ENCODE data around the gene NUDC.
"Not testable (repeated sequence)": the region's sequence is repeated elsewhere in the genome, so short reads cannot be mapped to it uniquely, and the experiment has no call there.

Gene NUDC

DNA sequence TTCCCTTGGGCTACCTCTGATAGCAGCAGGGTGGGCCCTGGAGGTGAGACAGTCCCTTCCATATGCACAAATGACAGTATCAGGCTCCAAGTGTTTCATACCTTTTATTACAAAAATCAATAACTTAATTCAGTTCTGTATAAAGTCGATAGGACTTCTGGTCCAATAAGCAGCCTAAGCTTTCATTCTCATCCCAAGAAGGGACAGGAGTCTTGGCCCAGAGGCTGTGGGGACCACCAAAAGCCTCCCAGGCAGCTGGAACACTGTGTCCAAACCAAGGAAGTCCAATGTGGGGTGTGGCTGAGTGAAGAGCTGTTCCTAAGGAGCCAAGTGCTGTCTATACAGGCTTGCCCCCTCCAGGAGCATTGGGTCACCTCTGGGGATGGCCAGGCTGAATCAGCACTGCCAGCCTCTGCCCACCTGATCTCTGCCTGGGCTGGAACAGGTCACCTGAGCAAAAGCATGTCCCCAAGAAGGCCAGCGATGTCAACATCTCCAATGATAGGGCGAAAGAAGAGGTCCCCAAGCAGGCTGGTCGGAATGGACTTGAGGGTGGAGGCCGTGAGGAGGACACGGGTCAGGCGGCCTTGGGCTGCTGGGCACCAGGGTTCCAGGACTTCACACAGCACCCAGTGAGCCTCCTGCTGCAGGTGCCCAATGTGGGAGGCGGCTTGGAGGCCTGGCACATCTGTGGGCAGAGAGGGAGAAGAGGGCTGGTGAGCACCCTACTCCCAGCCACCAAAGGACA lies 10.0 kb upstream of the NUDC start:
- in situ Hi-C loops (cut with MboI; ENCODE audit: low sequenced_read_pairs): no loop called here

DNA sequence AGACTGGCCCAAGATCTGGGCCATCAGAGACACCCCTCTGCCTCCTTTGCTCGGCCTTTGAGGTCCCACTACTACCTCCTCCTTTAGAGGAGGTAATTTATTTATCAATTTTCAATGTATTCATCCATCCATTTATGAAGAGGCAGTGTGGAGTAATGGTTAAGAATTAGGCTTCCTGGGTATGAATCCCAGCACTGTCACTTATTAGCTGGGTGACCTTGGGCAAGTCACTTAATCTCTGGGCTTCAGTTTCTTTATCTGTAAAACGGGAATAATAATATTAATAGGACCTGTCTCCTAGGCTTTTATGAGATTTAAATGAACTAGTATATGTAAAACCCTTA lies 9.4 kb upstream of the NUDC start:
- in situ Hi-C loops (cut with MboI; ENCODE audit: low sequenced_read_pairs): no loop called here

GRCh38 chr1:26913389-26913753 lies 8.2 kb upstream of the NUDC start:
- in situ Hi-C loops (cut with MboI; ENCODE audit: low sequenced_read_pairs): no loop called here

DNA sequence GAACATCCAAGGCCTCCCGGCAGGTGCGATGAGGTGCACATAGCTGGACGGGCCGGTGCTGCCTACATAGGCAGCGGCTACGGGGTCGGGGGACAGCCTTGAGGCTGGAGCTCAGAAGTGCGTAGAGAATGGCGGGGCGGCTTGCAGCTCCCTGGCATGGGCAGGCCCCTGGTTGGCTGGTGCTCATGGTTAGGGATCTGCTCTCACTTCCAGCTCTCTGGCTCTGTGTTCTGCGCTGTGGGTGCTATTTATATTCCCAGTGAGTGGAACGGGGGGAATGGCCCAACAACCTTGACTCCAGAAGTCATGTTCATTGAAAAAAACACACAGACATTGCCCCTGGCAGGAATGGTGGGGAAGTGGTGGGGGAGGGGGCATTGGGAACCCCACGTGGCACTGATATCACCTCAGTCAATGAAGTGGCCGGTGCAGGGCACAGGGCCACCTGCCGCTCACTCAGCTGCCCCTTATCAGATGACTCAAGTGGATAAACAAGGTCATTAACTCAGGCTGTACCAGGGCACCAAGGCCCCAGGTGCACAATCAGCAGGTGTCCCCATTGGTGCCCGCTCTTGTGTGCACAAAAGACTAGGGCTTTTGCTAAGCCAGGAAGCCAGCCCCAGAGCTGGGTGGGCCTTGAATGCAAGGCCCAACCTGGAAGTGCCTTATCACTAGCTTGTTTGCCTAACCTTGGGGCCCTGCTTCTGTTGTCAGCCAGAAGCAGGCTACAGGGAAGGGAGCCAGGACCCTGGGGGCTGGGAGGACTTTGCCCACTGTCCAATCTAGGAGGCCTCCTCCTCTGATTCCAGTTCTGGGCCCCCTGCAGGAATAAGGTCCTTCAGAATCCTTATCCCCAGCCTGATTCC lies 7.6 kb upstream of the NUDC start, which contains the start of gene NR0B2:
Gene NR0B2, minus strand, starts transcription at position 222 of the 866 bp plus-strand sequence. Its CDS starts 35 bp downstream, at position 187.
- in situ Hi-C loops (cut with MboI; ENCODE audit: low sequenced_read_pairs): no loop called here

GRCh38 chr1:26915204-26915842 lies 6.2 kb upstream of the NUDC start:
- in situ Hi-C loops (cut with MboI; ENCODE audit: low sequenced_read_pairs): no loop called here

- in situ Hi-C loops (cut with MboI; ENCODE audit: low sequenced_read_pairs): no loop called here
These were observed 410 bp upstream of the NUDC start for GRCh38 chr1:26921126-26921539.

DNA sequence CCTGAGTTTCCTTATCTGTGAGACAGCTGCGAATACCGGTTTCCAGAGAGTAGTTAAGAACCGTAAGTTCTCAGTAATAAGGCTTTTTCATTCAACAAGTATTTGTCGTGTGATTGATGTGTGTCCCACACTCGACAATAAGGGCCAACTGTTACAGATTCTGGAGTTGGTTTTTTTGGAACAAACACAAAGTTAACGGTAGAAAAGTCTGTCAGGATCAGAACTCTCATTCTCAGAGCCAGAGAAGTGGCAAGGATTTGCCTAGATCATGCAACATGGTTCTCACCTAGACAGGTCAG lies 837 bp downstream of the NUDC start:
- in situ Hi-C loops (cut with MboI; ENCODE audit: low sequenced_read_pairs): no loop called here

- in situ Hi-C loops (cut with MboI; ENCODE audit: low sequenced_read_pairs): no loop called here
These were observed 1.4 kb downstream of the NUDC start for GRCh38 chr1:26922901-26923300.

- in situ Hi-C loops (cut with MboI; ENCODE audit: low sequenced_read_pairs): no loop called here
These were observed 2.2 kb downstream of the NUDC start for GRCh38 chr1:26923711-26924110.

- in situ Hi-C loops (cut with MboI; ENCODE audit: low sequenced_read_pairs): no loop called here
These were observed 11.0 kb downstream of the NUDC start for GRCh38 chr1:26932531-26932930.

DNA sequence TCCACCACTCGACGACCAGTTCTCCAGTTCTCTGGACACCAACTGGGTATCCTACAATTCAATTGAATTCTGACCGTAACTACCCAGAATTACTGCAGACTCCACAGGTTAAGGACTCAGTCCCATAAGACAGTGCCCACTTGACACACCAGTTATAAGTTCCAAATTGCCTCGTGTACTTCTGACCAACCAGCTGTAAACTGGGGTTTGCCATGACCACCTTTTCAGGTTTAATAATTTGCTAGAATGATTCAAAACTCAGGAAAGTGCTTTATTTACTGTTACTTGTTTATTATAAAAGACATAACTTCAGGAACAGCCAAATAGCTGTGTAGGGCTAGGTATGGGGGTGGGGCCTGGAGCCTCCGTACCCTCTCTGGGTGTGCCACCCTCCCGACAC lies 15.3 kb downstream of the NUDC start:
- in situ Hi-C loops (cut with MboI; ENCODE audit: low sequenced_read_pairs): no loop called here

GRCh38 chr1:26938004-26938658 lies 16.6 kb downstream of the NUDC start:
- in situ Hi-C loops (cut with MboI; ENCODE audit: low sequenced_read_pairs): no loop called here

- in situ Hi-C loops (cut with MboI; ENCODE audit: low sequenced_read_pairs): no loop called here
These were observed 17.1 kb downstream of the NUDC start for GRCh38 chr1:26938659-26939025.

GRCh38 chr1:26941311-26941710 lies 19.8 kb downstream of the NUDC start:
- in situ Hi-C loops (cut with MboI; ENCODE audit: low sequenced_read_pairs): no loop called here

DNA sequence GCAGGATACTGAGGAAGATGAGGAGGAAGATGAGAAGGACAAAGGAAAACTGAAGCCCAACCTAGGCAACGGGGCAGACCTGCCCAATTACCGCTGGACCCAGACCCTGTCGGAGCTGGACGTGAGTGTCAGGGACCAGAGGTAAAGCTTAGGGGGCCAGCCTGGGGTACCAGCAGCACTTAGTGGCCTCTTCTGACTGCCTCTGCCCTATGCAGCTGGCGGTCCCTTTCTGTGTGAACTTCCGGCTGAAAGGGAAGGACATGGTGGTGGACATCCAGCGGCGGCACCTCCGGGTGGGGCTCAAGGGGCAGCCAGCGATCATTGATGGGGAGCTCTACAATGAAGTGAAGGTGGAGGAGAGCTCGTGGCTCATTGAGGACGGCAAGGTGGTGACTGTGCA lies 21.1 kb downstream of the NUDC start:
- in situ Hi-C loops (cut with MboI; ENCODE audit: low sequenced_read_pairs): no loop called here

- in situ Hi-C loops (cut with MboI; ENCODE audit: low sequenced_read_pairs): no loop called here
These were observed 23.6 kb downstream of the NUDC start for GRCh38 chr1:26945138-26945537.

GRCh38 chr1:26945728-26946127 lies 24.2 kb downstream of the NUDC start:
- in situ Hi-C loops (cut with MboI; ENCODE audit: low sequenced_read_pairs): no loop called here

- in situ Hi-C loops (cut with MboI; ENCODE audit: low sequenced_read_pairs): no loop called here
These were observed 24.7 kb downstream of the NUDC start for GRCh38 chr1:26946270-26946669.

DNA sequence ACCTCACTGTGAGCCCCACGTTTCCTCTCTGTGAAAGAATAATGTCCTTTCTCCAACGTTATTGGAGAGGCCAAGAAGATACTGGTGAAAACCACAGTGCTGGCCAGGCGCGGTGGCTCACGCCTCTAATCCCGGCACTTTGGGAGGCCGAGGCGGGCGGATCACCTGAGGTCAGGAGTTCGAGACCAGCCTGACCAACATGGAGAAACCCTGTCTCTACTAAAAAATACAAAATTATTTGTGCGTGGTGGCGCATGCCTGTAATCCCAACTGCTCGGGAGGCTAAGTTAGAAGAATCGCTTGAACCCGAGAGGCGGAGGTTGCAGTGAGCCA lies 27.1 kb downstream of the NUDC start:
- in situ Hi-C loops (cut with MboI; ENCODE audit: low sequenced_read_pairs): not testable (repeated sequence)

- in situ Hi-C loops (cut with MboI; ENCODE audit: low sequenced_read_pairs): no loop called here
These were observed 27.9 kb downstream of the NUDC start for GRCh38 chr1:26949266-26949925.

GRCh38 chr1:26949926-26950319 lies 28.4 kb downstream of the NUDC start:
- in situ Hi-C loops (cut with MboI; ENCODE audit: low sequenced_read_pairs): no loop called here

Measured in HL-60/S4 treated with retinoic acid at 250 ng/mL for 4 days and 3 days (cell line).